Mucosa of gallbladder (tissue), 1 donor: Measurements from ENCODE around the gene SYT5. TPM values are rescaled to one million over a fixed set of nuclear protein-coding genes. Genes with fewer than 3 reads are reported as not detected.
A peak's percentile ranks its signal among the peaks of the same experiment; 100 is the strongest.
"Not testable (repeated sequence)": the region's sequence is repeated elsewhere in the genome, so short reads cannot be mapped to it uniquely, and the experiment has no call there.

Experiments used
- DNase-seq: peaks from one replicate; pipeline ENCODE4 v3.0.0-alpha.2; 2020; ENCODE audit warnings: low spot score
- total RNA-seq: library from RNA; stranded (reverse); gene quantifications from one replicate; pipeline ENCODE4 v1.2.1, GENCODE V29; 2021
- donor health status: DM: no; HTN: no; CAD: no.

The SYT5 gene
- not detected for total RNA-seq

GRCh38 chr19:55179606-55180484, at the start of gene SYT5:
Gene SYT5 (minus strand): TSS chr19:55180289. CDS start chr19:55179041, 1,248 bp downstream.
- DNase-seq: peak; percentile 30

- DNase-seq: no peak
Observed at GRCh38 chr19:55229789-55230182, 49.7 kb upstream of the SYT5 start.

- no peak for DNase-seq
Observed at GRCh38 chr19:55229145-55229788, 49.2 kb upstream of the SYT5 start.

GRCh38 chr19:55228403-55229031, 48.4 kb upstream of the SYT5 start, which contains the start of gene TMEM86B:
Gene TMEM86B (minus strand): TSS chr19:55228763. CDS start chr19:55228741, 22 bp downstream.
- DNase-seq: peak; percentile 84

GRCh38 chr19:55228015-55228391, 47.9 kb upstream of the SYT5 start:
- peak; percentile 39 for DNase-seq

GRCh38 chr19:55227241-55228014, 47.3 kb upstream of the SYT5 start:
- no peak for DNase-seq

- DNase-seq: no peak
Observed at GRCh38 chr19:55226788-55227187, 46.7 kb upstream of the SYT5 start.

GRCh38 chr19:55226273-55226672, 46.2 kb upstream of the SYT5 start:
- DNase-seq: no peak

- DNase-seq: no peak
Observed at GRCh38 chr19:55225415-55225958, 45.4 kb upstream of the SYT5 start.

- not testable (repeated sequence) for DNase-seq
Observed at GRCh38 chr19:55224679-55225414, 44.8 kb upstream of the SYT5 start.

- DNase-seq: no peak
Observed at GRCh38 chr19:55224038-55224665, 44.1 kb upstream of the SYT5 start.

GRCh38 chr19:55223291-55224037, 43.4 kb upstream of the SYT5 start:
- DNase-seq: no peak

- DNase-seq: no peak
Observed at GRCh38 chr19:55220525-55220924, 40.4 kb upstream of the SYT5 start.

- DNase-seq: peak; percentile 91
Observed at GRCh38 chr19:55216461-55217198, 36.5 kb upstream of the SYT5 start.

- DNase-seq: no peak
Observed at GRCh38 chr19:55213547-55213946, 33.5 kb upstream of the SYT5 start.

- no peak for DNase-seq
Observed at GRCh38 chr19:55212447-55212846, 32.4 kb upstream of the SYT5 start.

GRCh38 chr19:55209693-55210472, 29.8 kb upstream of the SYT5 start:
- peak; percentile 81 for DNase-seq
